ENCODE measurements around the gene RNASEL.

DNA sequence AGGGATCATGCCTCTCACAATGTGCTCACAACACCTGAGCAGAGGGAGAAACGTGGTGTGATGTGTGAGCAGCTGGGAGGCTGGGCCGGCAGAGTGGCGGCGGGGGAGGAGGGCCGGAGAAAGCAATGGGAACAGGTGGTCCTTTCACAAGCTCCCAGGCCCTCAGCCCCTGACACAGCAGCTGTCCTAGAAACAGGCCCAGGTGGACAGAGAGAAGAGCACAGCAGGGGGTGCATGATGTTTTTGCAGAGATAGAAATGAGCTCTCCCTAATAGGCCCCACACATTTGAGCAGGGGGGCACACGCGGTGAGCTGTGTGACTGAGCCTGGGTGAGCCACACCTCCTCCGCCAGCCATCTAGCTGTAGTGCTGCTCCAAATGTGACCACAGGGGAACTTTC is 22.7 kb upstream of the RNASEL start:
- TF ChIP-seq GATA2 (IDR thresholded peaks at IDR 0.05; ENCODE audit: low read depth, low read length) (no peak), GATA3 (IDR thresholded peaks at IDR 0.05; ENCODE audit: low read depth, low read length) (no peak)

Measured in SH-SY5Y (cell line).